ENCODE measurements around the gene RPP25. TPM values are rescaled to one million over a fixed set of nuclear protein-coding genes. Genes with fewer than 3 reads are reported as not detected.

The RPP25 gene
- total and polyA plus RNA-seq, 2 of the 13 experiments (the other 11 are each of a cell fraction or from before 2014, with no cell fraction given) = 0.05 to 0.11 TPM

- TF ChIP-seq REL (CRISPR knock-in tag; conservative IDR thresholded peaks at IDR 0.05) = no peak
- no peak for TF ChIP-seq ZNF747 (CRISPR knock-in tag; IDR thresholded peaks at IDR 0.05; ENCODE audit: borderline replicate concordance)
- no peak for TF ChIP-seq TFE3 (CRISPR knock-in tag; IDR thresholded peaks at IDR 0.05)
- TF ChIP-seq DMAP1 (CRISPR knock-in tag; IDR thresholded peaks at IDR 0.05) = no peak
- no peak for TF ChIP-seq ZNF550 (CRISPR knock-in tag; IDR thresholded peaks at IDR 0.05; ENCODE audit: borderline replicate concordance)
- no peak for TF ChIP-seq ZNF337 (CRISPR knock-in tag; IDR thresholded peaks at IDR 0.05; ENCODE audit: borderline replicate concordance, low read depth)
- 0 out of 2 replicates have a peak, but pooled peaks have one; percentile 37 for TF ChIP-seq ZFY (CRISPR knock-in tag; IDR thresholded peaks at IDR 0.05)
- TF ChIP-seq HOXD1 (CRISPR knock-in tag; IDR thresholded peaks at IDR 0.05) = no peak
- no peak for TF ChIP-seq ZNF33A (CRISPR knock-in tag; IDR thresholded peaks at IDR 0.05; ENCODE audit: borderline replicate concordance)
- TF ChIP-seq ZNF512B (CRISPR knock-in tag; IDR thresholded peaks at IDR 0.05; ENCODE audit: borderline replicate concordance) = no peak
- TF ChIP-seq ZNF883 (CRISPR knock-in tag; IDR thresholded peaks at IDR 0.05; ENCODE audit: not compliant biosample characterization) = no peak
- TF ChIP-seq MAX (IDR thresholded peaks at IDR 0.05) = peak; percentile 52
- peak; percentile 96; the same call in 1 of the 2 replicates for TF ChIP-seq ZBED4 (CRISPR knock-in tag; IDR thresholded peaks at IDR 0.05; ENCODE audit: borderline replicate concordance)
- no peak for TF ChIP-seq ZNF780A (CRISPR knock-in tag; IDR thresholded peaks at IDR 0.05)
- TF ChIP-seq ZNF333 (CRISPR knock-in tag; IDR thresholded peaks at IDR 0.05; ENCODE audit: borderline replicate concordance) = no peak
- TF ChIP-seq ZBTB2 (CRISPR knock-in tag; IDR thresholded peaks at IDR 0.05; ENCODE audit: low read depth) = no peak
- TF ChIP-seq ZNF766 (CRISPR knock-in tag; IDR thresholded peaks at IDR 0.05; ENCODE audit: borderline replicate concordance) = no peak
- TF ChIP-seq RBAK (CRISPR knock-in tag; IDR thresholded peaks at IDR 0.05) = no peak
- no peak; the same call in 1 of the 2 replicates for TF ChIP-seq RNF2 (conservative IDR thresholded peaks at IDR 0.05; ENCODE audit: low read depth)
These were observed at the start of gene RPP25 (continued) for GRCh38 chr15:74956648-74957475.

All from HepG2 (cell line).